Astrocyte of the spinal cord (primary cell): ENCODE measurements around the gene LRP2.
A peak's percentile ranks its signal among the peaks of the same experiment; 100 is the strongest.

ENCODE experiments used
- DNase-seq: peaks from one replicate; pipeline ENCODE4 v3.0.0; 2011; ENCODE audit warnings: low read depth, low spot score
- H3K4me3 ChIP-seq: 2 replicates; pipeline ENCODE4 v1.5.1; 2011; ENCODE audit warnings: low read depth, mild to moderate bottlenecking, low read length, moderate library complexity
- CTCF ChIP-seq: IDR thresholded peaks from 2 replicates; pipeline ENCODE4 v1.5.1; 2012; ENCODE audit warnings: low read depth, mild to moderate bottlenecking, low read length, inconsistent platforms
- in situ Hi-C: cut with HindIII; loops from 2 replicates; pipeline ENCODE4 v1.10.0; 2017; ENCODE audit warnings: low sequenced_read_pairs

Gene LRP2

GRCh38 chr2:169087757-169088379 is 274.5 kb downstream of the LRP2 start:
- DNase-seq: no peak
- H3K4me3 ChIP-seq: no peak overlapping the region
- in situ Hi-C loops: no loop called here
- no peak for TF ChIP-seq CTCF

GRCh38 chr2:169086893-169087467 is 275.4 kb downstream of the LRP2 start:
- in situ Hi-C loops: no loop called here
- TF ChIP-seq CTCF: no peak
- no peak overlapping the region for H3K4me3 ChIP-seq
- DNase-seq: peak; percentile 16

GRCh38 chr2:169082995-169083394 is 279.3 kb downstream of the LRP2 start:
- H3K4me3 ChIP-seq: no peak overlapping the region
- DNase-seq: no peak
- no peak for TF ChIP-seq CTCF
- in situ Hi-C loops: no loop called here

- in situ Hi-C loops: no loop called here
Measured at GRCh38 chr2:169081551-169081950, 280.8 kb downstream of the LRP2 start.

GRCh38 chr2:169080250-169081069 is 281.9 kb downstream of the LRP2 start:
- no peak for TF ChIP-seq CTCF
- no peak overlapping the region for H3K4me3 ChIP-seq
- peak; percentile 33 for DNase-seq
- in situ Hi-C loops: no loop called here

More at GRCh38 chr2:169081551-169081950, 280.8 kb downstream of the LRP2 start:
- H3K4me3 ChIP-seq: no peak overlapping the region
- TF ChIP-seq CTCF: no peak
- DNase-seq: no peak

GRCh38 chr2:169077674-169078240 is 284.6 kb downstream of the LRP2 start:
- H3K4me3 ChIP-seq: no peak overlapping the region
- TF ChIP-seq CTCF: no peak
- in situ Hi-C loops: no loop called here
- no peak for DNase-seq
